Mucosa of rectum (tissue), 2 donors: Measurements from ENCODE around the gene NUDT16L1.

ENCODE experiments used
- H3K27ac ChIP-seq, 2 donors: one replicate each; pipeline ENCODE4 v1.7.0; 2013; ENCODE audit warnings: inconsistent platforms in 2 of 2, low read depth in 2 of 2, low read length in 2 of 2
- H3K27me3 ChIP-seq, 2 donors: one replicate each; pipeline ENCODE4 v1.7.0; 2013; ENCODE audit warnings: low read length in 2 of 2; ENCODE audit not compliant: control insufficient read depth in 2 of 2, insufficient read depth in 2 of 2
- H3K36me3 ChIP-seq, 2 donors: one replicate each; pipeline ENCODE4 v1.7.0; 2013; ENCODE audit warnings: low read length in 2 of 2; ENCODE audit not compliant: control insufficient read depth in 2 of 2, insufficient read depth in 2 of 2
- H3K4me1 ChIP-seq, 2 donors: one replicate each; pipeline ENCODE4 v1.7.0; 2013; ENCODE audit warnings: low read length in 2 of 2, mild to moderate bottlenecking in 1 of 2; ENCODE audit not compliant: control insufficient read depth in 2 of 2, insufficient read depth in 2 of 2
- H3K4me3 ChIP-seq, 2 donors: one replicate each; pipeline ENCODE4 v1.7.0; 2013; ENCODE audit warnings: low read length in 2 of 2
- H3K9ac ChIP-seq, 2 donors: one replicate each; pipeline ENCODE4 v1.7.0; 2013; ENCODE audit warnings: low read length in 2 of 2, low read depth in 1 of 2, mild to moderate bottlenecking in 1 of 2
- H3K9me3 ChIP-seq, 2 donors: one replicate each; pipeline ENCODE4 v1.7.0; 2013; ENCODE audit warnings: low read length in 2 of 2; ENCODE audit not compliant: control insufficient read depth in 2 of 2
- donor health status: healthy.
- donor health status: Normal muscosa, but diverticular disease.

The NUDT16L1 gene

GRCh38 chr16:4683255-4684057 lies 9.9 kb upstream of the NUDT16L1 start:
- H3K27ac ChIP-seq = no peak overlapping the region
- H3K9me3 ChIP-seq = no peaks in the 10 kb centered on the region
- H3K36me3 ChIP-seq = peaks cover 40 to 48% of the 10 kb centered on the region in 2 donors
- no peaks in the 10 kb centered on the region for H3K27me3 ChIP-seq
- peaks cover 16 to 24% of the 10 kb centered on the region in 2 donors for H3K4me1 ChIP-seq
- no peak overlapping the region for H3K9ac ChIP-seq
- H3K4me3 ChIP-seq = no peak overlapping the region

- Histone ChIP-seq H3K9ac (no peak overlapping the region), H3K27ac (no peak overlapping the region), H3K9me3 (no peaks in the 10 kb centered on the region), H3K4me3 (no peak overlapping the region), H3K36me3 (peaks cover 47% of the 10 kb centered on the region in 2 donors), H3K27me3 (no peaks in the 10 kb centered on the region), H3K4me1 (peaks cover 11 to 18% of the 10 kb centered on the region in 2 donors)
These were observed 9.2 kb upstream of the NUDT16L1 start for GRCh38 chr16:4684058-4684715.

GRCh38 chr16:4684763-4685162 lies 8.6 kb upstream of the NUDT16L1 start:
- Histone ChIP-seq H3K27ac (no peak overlapping the region), H3K36me3 (peaks cover 47 to 48% of the 10 kb centered on the region in 2 donors), H3K9me3 (no peaks in the 10 kb centered on the region), H3K9ac (no peak overlapping the region), H3K4me1 (peaks cover 6 to 13% of the 10 kb centered on the region in 2 donors), H3K4me3 (no peak overlapping the region), H3K27me3 (no peaks in the 10 kb centered on the region)

- Histone ChIP-seq H3K9me3 (no peaks in the 10 kb centered on the region), H3K27ac (no peak overlapping the region), H3K9ac (no peak overlapping the region), H3K4me3 (no peak overlapping the region), H3K36me3 (peaks cover 44 to 48% of the 10 kb centered on the region in 2 donors), H3K27me3 (no peaks in the 10 kb centered on the region), H3K4me1 (peaks cover 5 to 10% of the 10 kb centered on the region in 2 donors)
These were observed 8.1 kb upstream of the NUDT16L1 start for GRCh38 chr16:4685292-4685691.

- Histone ChIP-seq H3K4me1 (peaks cover 4 to 5% of the 10 kb centered on the region in 2 donors), H3K27me3 (no peaks in the 10 kb centered on the region), H3K36me3 (peaks cover 44 to 48% of the 10 kb centered on the region in 2 donors), H3K27ac (no peak overlapping the region), H3K9me3 (no peaks in the 10 kb centered on the region), H3K9ac (no peak overlapping the region), H3K4me3 (no peak overlapping the region)
These were observed 7.4 kb upstream of the NUDT16L1 start for GRCh38 chr16:4685776-4686496.

GRCh38 chr16:4686497-4687210 lies 6.7 kb upstream of the NUDT16L1 start:
- Histone ChIP-seq H3K27me3 (no peaks in the 10 kb centered on the region), H3K4me3 (no peak overlapping the region), H3K36me3 (peaks cover 38 to 48% of the 10 kb centered on the region in 2 donors), H3K4me1 (no peaks in the 10 kb centered on the region), H3K9me3 (no peaks in the 10 kb centered on the region), H3K27ac (no peak overlapping the region), H3K9ac (no peak overlapping the region)

- H3K27ac ChIP-seq = no peak overlapping the region
- H3K9me3 ChIP-seq = no peaks in the 10 kb centered on the region
- H3K9ac ChIP-seq = no peak overlapping the region
- H3K4me3 ChIP-seq = no peak overlapping the region
- peaks cover 3% of the 10 kb centered on the region in 2 donors for H3K4me1 ChIP-seq
- H3K36me3 ChIP-seq = peaks cover 33 to 48% of the 10 kb centered on the region in 2 donors
- H3K27me3 ChIP-seq = no peaks in the 10 kb centered on the region
These were observed 5.9 kb upstream of the NUDT16L1 start for GRCh38 chr16:4687416-4687815.

GRCh38 chr16:4687946-4688673 lies 5.3 kb upstream of the NUDT16L1 start:
- H3K27ac ChIP-seq = no peak overlapping the region
- H3K9me3 ChIP-seq = no peaks in the 10 kb centered on the region
- no peak overlapping the region for H3K4me3 ChIP-seq
- H3K9ac ChIP-seq = no peak overlapping the region
- H3K27me3 ChIP-seq = no peaks in the 10 kb centered on the region
- peaks cover 10% of the 10 kb centered on the region in 2 donors for H3K4me1 ChIP-seq
- H3K36me3 ChIP-seq = peaks cover 32 to 42% of the 10 kb centered on the region in 2 donors

- Histone ChIP-seq H3K27me3 (no peaks in the 10 kb centered on the region), H3K4me3 (no peak overlapping the region), H3K36me3 (peaks cover 30 to 41% of the 10 kb centered on the region in 2 donors), H3K27ac (no peak overlapping the region), H3K9ac (no peak overlapping the region), H3K9me3 (no peaks in the 10 kb centered on the region), H3K4me1 (peaks cover 11 to 12% of the 10 kb centered on the region in 2 donors)
These were observed 4.7 kb upstream of the NUDT16L1 start for GRCh38 chr16:4688674-4689045.
